Fibroblast of the conjunctiva (primary cell): ENCODE data around the gene GAB2.
A peak's percentile ranks its signal among the peaks of the same experiment; 100 is the strongest.
"Not testable (repeated sequence)": the region's sequence is repeated elsewhere in the genome, so short reads cannot be mapped to it uniquely, and the experiment has no call there.

Experiments used
- DNase-seq: peaks from one replicate; pipeline ENCODE4 v3.0.0-alpha.2; 2010; ENCODE audit warnings: low read depth

Gene GAB2

DNA sequence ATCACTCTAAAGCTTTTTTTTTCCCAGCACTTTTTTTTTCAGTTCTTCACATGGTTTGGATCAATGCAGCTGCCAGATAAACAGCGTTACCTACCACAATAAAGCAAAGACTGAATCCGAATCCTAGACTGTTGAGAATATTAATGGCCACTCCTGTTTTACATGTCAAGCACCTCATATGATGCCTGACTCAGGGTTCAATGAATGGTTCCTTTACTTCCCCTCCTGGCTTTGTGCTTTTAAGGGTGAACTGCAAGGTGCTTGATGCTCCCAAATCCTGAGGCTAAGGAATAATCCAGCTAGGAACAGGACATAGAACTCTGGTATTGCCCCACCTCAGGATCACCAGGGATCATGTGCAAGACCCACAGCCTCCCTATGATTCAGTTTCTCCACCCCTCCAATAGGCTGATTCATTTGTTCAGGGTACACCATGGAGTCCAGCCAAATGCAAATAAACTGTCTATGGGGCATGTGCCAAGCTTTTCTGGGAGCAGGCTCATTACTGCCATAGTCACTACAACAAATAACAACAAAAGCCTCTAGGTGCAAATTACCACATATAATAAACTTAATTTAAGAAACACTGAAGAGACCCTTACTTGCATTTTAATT lies 104.3 kb downstream of the GAB2 start:
- DNase-seq, result peak; percentile 80

DNA sequence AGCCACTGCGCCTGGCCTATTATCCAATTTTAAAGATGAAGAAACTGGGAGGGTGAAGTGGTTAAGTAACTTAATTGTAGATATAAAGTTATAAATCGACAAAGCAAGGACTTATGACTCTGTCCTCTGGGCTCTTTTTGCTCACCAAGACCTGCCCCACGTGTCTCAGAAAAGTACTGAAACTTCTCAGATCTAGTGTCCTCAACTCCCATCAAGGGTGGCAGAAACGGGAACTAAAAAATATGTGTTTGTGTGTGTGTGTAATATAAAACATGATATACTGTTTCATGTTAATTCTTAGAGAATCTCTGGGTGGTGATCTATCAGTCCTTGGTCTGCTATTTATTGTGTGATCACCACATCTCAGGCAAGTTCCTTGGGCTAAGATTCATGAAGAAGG lies 104.9 kb downstream of the GAB2 start:
- DNase-seq, result no peak

DNA sequence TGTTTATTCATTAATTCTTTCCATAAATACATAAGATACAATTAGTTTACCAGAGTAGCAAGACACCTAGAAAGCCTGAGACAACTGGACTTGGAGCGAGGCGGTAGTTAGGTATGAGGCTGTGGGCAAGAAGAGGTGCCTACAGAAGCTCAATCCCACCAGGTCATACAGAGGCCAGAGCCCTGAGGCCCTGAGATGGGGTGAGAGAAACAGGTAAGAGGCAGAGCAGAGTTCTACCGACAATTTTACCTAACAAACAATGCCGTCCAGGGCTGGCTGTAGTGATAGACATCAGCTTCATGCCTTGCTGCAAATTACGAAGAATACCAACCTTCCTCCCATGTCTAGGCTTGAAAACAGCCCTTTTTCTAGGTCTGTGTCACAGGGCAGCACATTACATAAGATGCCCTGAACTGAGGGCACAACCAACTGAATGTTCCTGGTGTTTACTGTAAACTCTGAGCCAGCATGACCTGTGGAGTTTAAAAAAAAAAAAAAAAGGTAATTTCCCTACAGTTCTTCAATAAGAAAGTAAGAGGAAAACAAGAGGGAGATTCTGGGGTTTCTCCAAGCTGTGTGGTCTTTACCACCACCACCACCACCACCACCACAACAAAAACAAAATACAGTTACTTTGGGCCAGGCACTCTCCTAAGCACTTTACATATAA lies 105.8 kb downstream of the GAB2 start:
- DNase-seq, result no peak

- DNase-seq, result no peak
Observed at GRCh38 chr11:78310500-78310909, 107.1 kb downstream of the GAB2 start.

- no peak for DNase-seq
Observed at GRCh38 chr11:78304201-78304600, 113.4 kb downstream of the GAB2 start.

DNA sequence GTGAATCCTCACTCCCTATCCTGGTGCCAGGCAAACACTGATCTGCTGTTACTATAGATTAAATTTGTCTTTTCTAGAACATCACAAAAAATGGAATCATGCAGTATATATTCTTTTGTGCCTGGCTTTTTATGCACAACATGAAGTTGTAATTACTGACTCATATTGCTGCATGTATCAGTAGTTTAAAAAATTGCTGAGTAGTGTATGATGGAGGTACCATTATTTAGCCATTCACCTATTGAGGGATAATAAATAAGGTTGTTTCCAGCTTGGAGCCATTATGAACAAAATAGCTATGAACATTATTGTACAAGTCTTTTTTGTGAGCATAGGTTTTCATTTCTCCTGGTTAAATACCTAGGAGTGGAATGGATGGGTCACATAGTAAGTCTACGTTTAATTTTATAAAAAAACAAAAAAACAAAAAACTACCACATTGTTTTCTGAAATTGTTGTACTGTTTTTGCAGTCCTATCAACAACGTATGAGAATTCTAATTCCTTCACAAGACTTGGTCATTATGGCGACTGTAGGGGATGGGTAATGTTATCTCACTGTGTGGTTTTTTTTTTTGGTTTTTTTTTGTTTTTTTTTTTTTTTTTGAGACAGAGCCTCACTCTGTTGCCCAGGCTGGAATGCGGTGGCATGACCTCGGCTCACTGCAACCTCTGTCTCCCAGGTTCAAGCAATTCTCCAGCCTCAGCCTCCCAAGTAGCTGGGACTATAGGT lies 117.3 kb downstream of the GAB2 start:
- no peak for DNase-seq

GRCh38 chr11:78299000-78299710 lies 118.5 kb downstream of the GAB2 start:
- no peak for DNase-seq

- no peak for DNase-seq
Observed at GRCh38 chr11:78298291-78298771, 119.3 kb downstream of the GAB2 start.

GRCh38 chr11:78295991-78296930 lies 121.4 kb downstream of the GAB2 start:
- DNase-seq, result no peak

GRCh38 chr11:78295347-78295746 lies 122.3 kb downstream of the GAB2 start:
- no peak for DNase-seq

DNA sequence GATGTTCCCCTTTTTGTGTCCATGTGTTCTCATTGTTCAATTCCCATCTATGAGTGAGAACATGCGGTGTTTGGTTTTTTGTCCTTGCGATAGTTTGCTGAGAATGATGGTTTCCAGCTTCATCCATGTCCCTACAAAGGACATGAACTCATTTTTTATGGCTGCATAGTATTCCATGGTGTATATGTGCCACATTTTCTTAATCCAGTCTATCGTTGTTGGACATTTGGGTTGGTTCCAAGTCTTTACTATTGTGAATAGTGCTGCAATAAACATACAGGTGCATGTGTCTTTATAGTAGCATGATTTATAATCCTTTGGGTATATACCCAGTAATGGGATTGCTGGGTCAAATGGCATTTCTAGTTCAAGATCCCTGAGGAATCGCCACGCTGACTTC lies 123.5 kb downstream of the GAB2 start:
- DNase-seq, result not testable (repeated sequence)

GRCh38 chr11:78293536-78293935 lies 124.1 kb downstream of the GAB2 start:
- DNase-seq, result no peak

- no peak for DNase-seq
Observed at GRCh38 chr11:78292109-78292803, 125.4 kb downstream of the GAB2 start.

DNA sequence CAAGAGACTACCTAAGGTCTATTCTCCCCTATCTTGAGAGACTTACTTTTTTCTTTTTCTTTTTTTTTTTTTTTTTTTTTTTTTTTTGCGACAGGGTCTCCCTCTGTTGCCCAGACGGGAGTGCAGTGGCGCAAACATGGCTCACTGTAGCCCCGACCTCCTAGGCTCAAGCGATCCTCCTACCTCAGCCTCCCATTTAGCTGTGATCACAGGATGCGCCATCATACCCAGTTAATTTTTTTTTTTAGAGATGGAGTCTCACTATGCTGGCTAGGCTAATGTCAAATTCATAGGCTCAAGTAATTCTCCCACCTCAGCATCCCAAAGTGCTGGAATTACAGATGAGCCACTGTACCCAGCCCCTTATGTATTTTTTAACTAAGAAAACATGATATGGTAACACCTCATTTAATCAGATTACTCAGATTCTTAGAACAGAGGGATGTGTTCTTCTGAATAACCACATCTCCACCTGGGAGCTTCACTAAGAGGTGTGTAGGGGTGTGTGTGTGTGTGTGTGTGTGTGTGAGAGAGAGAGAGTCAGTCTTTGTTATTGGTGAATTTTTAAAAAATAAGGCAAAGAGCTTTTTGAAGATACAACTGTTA lies 126.0 kb downstream of the GAB2 start:
- DNase-seq, result no peak

- DNase-seq, result peak; percentile 80
Observed at GRCh38 chr11:78290293-78291176, 127.1 kb downstream of the GAB2 start.

DNA sequence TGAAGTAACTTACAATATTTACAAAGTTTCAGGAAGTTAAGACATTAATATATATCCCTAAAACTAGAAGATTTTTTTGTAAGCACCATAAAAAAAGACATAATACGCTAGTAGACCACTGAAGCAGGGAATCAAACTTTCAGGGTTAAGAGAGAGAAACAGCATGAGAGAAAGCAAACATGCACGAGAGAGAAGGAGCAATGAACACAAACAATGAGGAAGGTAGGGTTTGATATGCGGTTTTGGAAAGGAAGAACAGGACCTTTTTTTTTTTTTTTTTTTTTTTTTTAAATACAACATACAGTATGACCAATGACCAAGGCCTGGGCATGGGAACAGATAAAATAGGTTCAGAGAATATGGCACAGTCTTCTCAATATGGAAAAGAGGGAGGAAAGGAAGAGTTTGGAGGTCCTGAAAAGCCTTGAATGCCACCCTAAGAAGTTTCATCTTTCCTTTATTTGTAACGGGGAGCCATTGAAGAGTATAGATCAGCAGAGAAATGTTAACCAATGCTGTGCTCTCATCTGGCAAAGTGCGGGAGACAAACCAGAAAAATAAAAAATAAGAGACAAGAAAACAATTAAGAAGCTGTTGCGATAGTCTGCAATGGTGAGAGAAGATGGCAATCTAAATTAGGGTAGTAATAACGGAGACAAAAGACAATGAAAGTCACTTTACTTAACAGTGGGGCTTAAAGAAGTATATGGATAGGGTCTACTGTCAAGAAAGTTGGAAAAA lies 127.9 kb downstream of the GAB2 start:
- no peak for DNase-seq

DNA sequence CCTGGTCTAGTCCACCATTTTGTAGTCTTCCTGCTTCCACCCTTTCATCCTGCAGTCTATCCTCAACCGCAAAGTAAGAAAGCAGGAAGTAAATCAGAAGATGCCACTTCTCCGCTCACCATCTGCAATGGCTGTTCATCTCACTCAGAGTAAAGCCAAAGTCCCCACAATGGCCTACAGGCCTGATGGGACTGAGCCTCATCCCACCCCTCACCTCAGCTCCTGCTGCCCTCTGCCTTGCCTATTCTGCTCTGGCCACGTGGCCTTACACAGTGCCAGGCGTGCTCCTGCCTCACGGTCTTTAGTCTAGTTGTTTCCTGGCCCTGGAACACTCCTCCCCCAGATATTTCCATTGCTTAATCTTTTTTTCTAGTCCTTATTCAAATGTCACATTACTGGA lies 133.4 kb downstream of the GAB2 start:
- DNase-seq, result no peak

DNA sequence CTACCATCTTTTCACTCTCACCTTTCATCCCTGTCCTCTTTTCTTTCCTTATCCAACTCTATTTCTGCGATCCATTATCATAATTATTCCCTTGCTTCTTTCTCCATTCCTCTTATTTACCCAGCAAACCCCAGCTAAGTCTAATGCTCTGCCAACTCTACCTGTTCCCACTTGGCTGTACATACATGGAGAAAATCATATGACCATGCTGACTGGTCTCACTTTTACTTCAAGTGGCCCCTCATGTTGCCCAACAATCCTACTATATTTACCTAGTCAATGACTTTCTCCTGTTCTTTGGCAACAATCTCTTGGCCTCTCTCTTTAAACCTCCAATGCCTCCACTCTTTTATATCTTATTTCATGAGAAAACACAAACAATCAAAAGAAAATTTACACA lies 134.8 kb downstream of the GAB2 start:
- no peak for DNase-seq

DNA sequence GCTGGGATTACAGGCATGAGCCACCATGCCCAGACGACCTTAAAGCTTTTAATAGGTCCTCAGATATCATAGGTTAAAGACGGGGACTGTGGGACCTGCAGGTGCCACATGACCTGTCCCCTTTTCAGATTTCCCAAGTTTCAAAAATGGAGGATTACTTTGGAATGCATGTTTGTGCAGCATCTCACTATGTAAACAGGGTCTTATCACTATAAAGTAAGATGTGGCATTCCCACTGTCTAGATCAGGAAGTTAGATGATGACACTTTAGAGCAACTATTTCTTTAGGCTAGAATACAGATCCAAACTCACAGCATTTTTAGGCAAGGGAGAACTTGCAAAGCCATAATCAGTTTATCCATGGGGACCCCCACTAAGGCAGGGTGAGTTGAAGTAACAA lies 136.1 kb downstream of the GAB2 start:
- no peak for DNase-seq
